Measurements from ENCODE around the gene RMND5B. TPM values are rescaled to one million over a fixed set of nuclear protein-coding genes. Genes with fewer than 3 reads are reported as not detected.

Gene RMND5B
- total and polyA plus RNA-seq, 2 of the 13 experiments (the other 11 are each of a cell fraction or from before 2014, with no cell fraction given) = 18.6 to 20.4 TPM

- TF ChIP-seq AGO2 (optimal IDR thresholded peaks at IDR 0.05; ENCODE audit: low read depth, low read length) (peak; percentile 28), TERF1 (CRISPR knock-in tag; IDR thresholded peaks at IDR 0.05) (no peak)
- POLR2A ChIA-PET = interaction anchor here (0.9 kb wide), 1 partner anchor 28 kb away, joined by 3 read pairs; no protein-coding TSS in a partner anchor
- FAIRE-seq = no peak
- Histone ChIP-seq H3K4me1 (ENCODE audit: insufficient read depth, low read length) (peaks cover 18% of the 10 kb centered on the region), H3K9ac (ENCODE audit: insufficient read depth, low read depth, low read length) (no peak overlapping the region), H3K27me3 (ENCODE audit: control insufficient read depth in 1 of 2, insufficient read depth in 2 of 2, low read length in 2 of 2) (no peaks in the 10 kb centered on the region; a peak in 1 of 5 replicates), H4K20me1 (ENCODE audit: insufficient read depth, low read length) (peaks cover 5% of the 10 kb centered on the region; the same call in 1 of the 2 replicates), H2AFZ (ENCODE audit: low read length) (no peak overlapping the region), H3K9me3 (ENCODE audit: low read length) (no peaks in the 10 kb centered on the region), H3K36me3 (replicated peaks in 1 of 2; ENCODE audit: control insufficient read depth in 1 of 2, insufficient read depth in 2 of 2, low read length in 2 of 2) (peaks cover 31 to 56% of the 10 kb centered on the region in 2 experiments), H3K79me2 (ENCODE audit: insufficient read depth, low read length) (peaks cover 10% of the 10 kb centered on the region), H3K4me3 (replicated peaks in 1 of 3; ENCODE audit: insufficient read depth in 1 of 3, low read depth in 2 of 3, low read length in 3 of 3) (no peak overlapping the region), H3K27ac (ENCODE audit: extremely low read length, insufficient read depth, low read length) (no peak overlapping the region), H3K4me2 (ENCODE audit: low read depth, low read length) (no peak overlapping the region)
- intact Hi-C loops (cut with micrococcal nuclease; ENCODE audit: unreplicated experiment) (no loop called here), in situ Hi-C loops (cut with HindIII; ENCODE audit: extremely low pct_ligation_motif_present, low pct_unique_long_range_greater_than_20kb) (loop anchor here (5.0 kb wide), 1 partner anchor 72 kb away; no protein-coding TSS in a partner anchor)
- DNase-seq (ENCODE audit: low spot score) = no peak
- no peak for ATAC-seq
- CTCF ChIA-PET (ENCODE audit: low intra/inter-chr PET ratio, low total read pairs) = no interaction called here
- BruUV-seq (replicated peaks) = no TSS peak
- WGBS (ENCODE audit: low lambda C conversion rate) = 98% methylated on average over 9 of the region's 11 CpGs
Measured at GRCh38 chr5:178149199-178149932, 18.6 kb downstream of the RMND5B start.

GRCh38 chr5:178150977-178151734 is 20.3 kb downstream of the RMND5B start:
- WGBS (ENCODE audit: low lambda C conversion rate) = 99% methylated on average over 7 of the region's 11 CpGs
- TF ChIP-seq MBNL3 (CRISPR knock-in tag; conservative IDR thresholded peaks at IDR 0.05) (no peak), PAF1 (CRISPR knock-in tag; IDR thresholded peaks at IDR 0.05) (peak; percentile 32; the same call in 1 of the 2 replicates), AGO2 (optimal IDR thresholded peaks at IDR 0.05; ENCODE audit: low read depth, low read length) (peak; percentile 48), ZNF562 (CRISPR knock-in tag; IDR thresholded peaks at IDR 0.05; ENCODE audit: borderline replicate concordance) (no peak), ZNF263 (CRISPR knock-in tag; IDR thresholded peaks at IDR 0.05) (peak; percentile 26; the same call in 1 of the 2 replicates), THRA (CRISPR knock-in tag; IDR thresholded peaks at IDR 0.05; ENCODE audit: borderline replicate concordance) (peak; percentile 39; the same call in 1 of the 2 replicates), SALL1 (CRISPR knock-in tag; IDR thresholded peaks at IDR 0.05) (no peak), ATF7-NPFF (CRISPR knock-in tag; IDR thresholded peaks at IDR 0.05; ENCODE audit: low read depth) (no peak)
- H3K79me2 ChIP-seq (ENCODE audit: insufficient read depth, low read length) = peaks cover 10% of the 10 kb centered on the region
- FAIRE-seq (no peak), DNase-seq (ENCODE audit: low spot score) (no peak), ATAC-seq (no peak)
- no peaks in the 10 kb centered on the region for H3K9me3 ChIP-seq (ENCODE audit: low read length)
- no peak overlapping the region for H2AFZ ChIP-seq (ENCODE audit: low read length)
- in situ Hi-C loops (cut with HindIII; ENCODE audit: extremely low pct_ligation_motif_present, low pct_unique_long_range_greater_than_20kb) (no loop called here), intact Hi-C loops (cut with micrococcal nuclease; ENCODE audit: unreplicated experiment) (no loop called here)
- peaks cover 34% of the 10 kb centered on the region for H3K4me1 ChIP-seq (ENCODE audit: insufficient read depth, low read length)
- no peak overlapping the region for H3K4me2 ChIP-seq (ENCODE audit: low read depth, low read length)
- 0 out of 2 replicates have a peak overlapping the region, but pooled peaks have one; percentile 14 for H3K9ac ChIP-seq (ENCODE audit: insufficient read depth, low read depth, low read length)
- peaks cover 3% of the 10 kb centered on the region; the same call in 1 of the 2 replicates for H4K20me1 ChIP-seq (ENCODE audit: insufficient read depth, low read length)
- no peak overlapping the region for H3K4me3 ChIP-seq (replicated peaks in 1 of 3; ENCODE audit: insufficient read depth in 1 of 3, low read depth in 2 of 3, low read length in 3 of 3)
- H3K27ac ChIP-seq (ENCODE audit: extremely low read length, insufficient read depth, low read length) = no peak overlapping the region
- no TSS peak for BruUV-seq (replicated peaks)
- ChIA-PET CTCF (ENCODE audit: low intra/inter-chr PET ratio, low total read pairs) (no interaction called here), POLR2A (no interaction called here)
- peaks cover 27 to 49% of the 10 kb centered on the region in 2 experiments for H3K36me3 ChIP-seq (replicated peaks in 1 of 2; ENCODE audit: control insufficient read depth in 1 of 2, insufficient read depth in 2 of 2, low read length in 2 of 2)
- no peaks in the 10 kb centered on the region; a peak in 1 of 5 replicates for H3K27me3 ChIP-seq (ENCODE audit: control insufficient read depth in 1 of 2, insufficient read depth in 2 of 2, low read length in 2 of 2)

Measured in HepG2 (cell line).